ENCODE measurements around the gene STARD3. TPM values are rescaled to one million over a fixed set of nuclear protein-coding genes. Genes with fewer than 3 reads are reported as not detected.

The STARD3 gene
- total RNA-seq, 6 donors from 2014 or later: 27.5 to 315 (median 84.1) TPM

DNA sequence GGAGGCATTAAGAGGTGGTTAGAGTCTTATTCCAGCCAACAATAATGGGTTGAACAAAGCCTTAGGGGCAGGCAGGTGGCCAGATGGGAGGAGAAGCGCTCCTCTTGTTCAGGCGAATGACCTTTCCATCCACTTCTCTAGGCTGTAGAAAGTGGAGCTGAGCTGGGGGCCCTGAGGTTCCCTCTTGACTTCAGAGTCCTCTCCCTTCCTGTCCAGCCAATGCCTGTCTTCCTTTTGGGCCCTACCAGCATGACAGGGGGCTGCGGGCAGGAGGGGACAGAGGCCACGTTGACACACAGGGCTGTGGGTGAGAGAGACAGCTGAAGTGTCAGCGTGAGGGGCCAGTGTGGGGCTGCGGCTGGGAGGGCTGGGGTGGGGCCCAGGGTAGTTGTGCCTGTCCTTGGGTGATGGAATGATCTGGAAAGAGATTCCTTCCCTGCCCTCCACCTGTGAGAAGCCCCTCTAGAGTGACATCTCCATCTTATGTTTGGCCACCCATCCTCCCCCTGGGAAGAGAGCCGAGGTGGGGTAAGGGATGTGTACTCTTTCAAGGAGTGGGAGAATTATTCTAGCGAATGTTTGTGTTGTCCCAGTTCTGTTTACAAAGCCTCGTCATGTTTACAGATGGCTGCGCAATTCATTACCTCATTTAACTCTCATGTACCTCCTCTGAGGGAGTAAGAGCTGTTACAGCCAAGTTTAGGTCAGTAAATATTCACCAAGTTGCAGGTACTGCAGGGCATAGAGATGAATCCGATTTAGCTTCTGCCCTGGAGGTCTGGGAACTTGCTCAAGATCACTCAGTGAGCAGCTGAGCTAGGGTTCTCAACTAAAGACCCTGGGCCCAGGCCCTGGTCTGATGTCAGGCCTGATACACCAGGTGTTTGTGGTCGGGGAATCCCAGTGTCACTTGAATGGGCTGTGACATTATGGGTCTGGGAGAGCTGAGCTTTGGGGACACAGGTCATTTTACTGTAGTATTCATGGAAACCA is 66.3 kb downstream of the STARD3 start:
- TF ChIP-seq EP300 (IDR thresholded peaks at IDR 0.05) (no peak), POLR2AphosphoS5 (IDR thresholded peaks at IDR 0.05) (no peak)
- H3K27ac ChIP-seq: peak overlapping the region in 3 of 4 donors; percentile 5 to 83 (median 49)
- H3K36me3 ChIP-seq: peaks cover 4 to 14% (median 9%) of the 10 kb centered on the region in 4 donors
- H3K27me3 ChIP-seq: no peaks in the 10 kb centered on the region
- no peak overlapping the region for H3K4me3 ChIP-seq
- WGBS, 2 donors: 39 to 58% methylated on average over 7 to 12 of the region's 12 CpGs
- ATAC-seq (ENCODE audit: low FRiP score in 2 of 2) (no peak), DNase-seq (peak in 1 of 2 donors; percentile 52)
- no peaks in the 10 kb centered on the region for H3K9me3 ChIP-seq
- peaks cover 21 to 76% (median 57%) of the 10 kb centered on the region in 4 donors for H3K4me1 ChIP-seq

DNA sequence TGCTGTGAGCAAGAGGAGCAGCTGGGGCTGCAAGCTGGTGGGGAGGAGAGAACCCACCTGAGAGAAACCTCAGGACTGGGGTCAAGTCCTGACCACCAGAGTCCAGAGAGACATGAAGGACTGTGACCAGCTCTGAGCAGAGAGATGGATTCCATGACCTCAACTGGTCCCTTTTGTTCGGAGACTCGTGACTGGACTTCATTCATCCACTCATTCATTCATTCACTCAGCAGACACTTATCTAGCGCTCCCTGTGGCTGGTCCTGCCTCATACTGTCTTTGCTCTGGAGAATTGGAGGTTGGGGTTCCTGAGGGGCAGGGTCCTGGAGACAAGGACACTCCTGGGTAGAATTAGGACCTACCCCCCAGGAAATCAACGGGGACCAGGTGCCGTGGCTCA is 67.0 kb downstream of the STARD3 start:
- H3K9me3 ChIP-seq: no peaks in the 10 kb centered on the region
- peak overlapping the region in 3 of 4 donors; percentile 37 to 83 (median 83) for H3K27ac ChIP-seq
- H3K4me1 ChIP-seq: peaks cover 21 to 76% (median 57%) of the 10 kb centered on the region in 4 donors
- ATAC-seq (ENCODE audit: low FRiP score in 2 of 2) (no peak), DNase-seq (no peak)
- H3K27me3 ChIP-seq: no peaks in the 10 kb centered on the region
- 70 to 82% methylated on average over 2 to 5 of the region's 5 CpGs for WGBS, 2 donors
- peaks cover 10 to 21% (median 16%) of the 10 kb centered on the region in 4 donors for H3K36me3 ChIP-seq
- H3K4me3 ChIP-seq: no peak overlapping the region
- TF ChIP-seq, protein P1, sequence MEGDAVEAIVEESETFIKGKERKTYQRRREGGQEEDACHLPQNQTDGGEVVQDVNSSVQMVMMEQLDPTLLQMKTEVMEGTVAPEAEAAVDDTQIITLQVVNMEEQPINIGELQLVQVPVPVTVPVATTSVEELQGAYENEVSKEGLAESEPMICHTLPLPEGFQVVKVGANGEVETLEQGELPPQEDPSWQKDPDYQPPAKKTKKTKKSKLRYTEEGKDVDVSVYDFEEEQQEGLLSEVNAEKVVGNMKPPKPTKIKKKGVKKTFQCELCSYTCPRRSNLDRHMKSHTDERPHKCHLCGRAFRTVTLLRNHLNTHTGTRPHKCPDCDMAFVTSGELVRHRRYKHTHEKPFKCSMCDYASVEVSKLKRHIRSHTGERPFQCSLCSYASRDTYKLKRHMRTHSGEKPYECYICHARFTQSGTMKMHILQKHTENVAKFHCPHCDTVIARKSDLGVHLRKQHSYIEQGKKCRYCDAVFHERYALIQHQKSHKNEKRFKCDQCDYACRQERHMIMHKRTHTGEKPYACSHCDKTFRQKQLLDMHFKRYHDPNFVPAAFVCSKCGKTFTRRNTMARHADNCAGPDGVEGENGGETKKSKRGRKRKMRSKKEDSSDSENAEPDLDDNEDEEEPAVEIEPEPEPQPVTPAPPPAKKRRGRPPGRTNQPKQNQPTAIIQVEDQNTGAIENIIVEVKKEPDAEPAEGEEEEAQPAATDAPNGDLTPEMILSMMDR (IDR thresholded peaks at IDR 0.05): no peak
- TF ChIP-seq EP300 (IDR thresholded peaks at IDR 0.05) (no peak), POLR2AphosphoS5 (IDR thresholded peaks at IDR 0.05) (no peak), POLR2A (IDR thresholded peaks at IDR 0.05) (no peak)

DNA sequence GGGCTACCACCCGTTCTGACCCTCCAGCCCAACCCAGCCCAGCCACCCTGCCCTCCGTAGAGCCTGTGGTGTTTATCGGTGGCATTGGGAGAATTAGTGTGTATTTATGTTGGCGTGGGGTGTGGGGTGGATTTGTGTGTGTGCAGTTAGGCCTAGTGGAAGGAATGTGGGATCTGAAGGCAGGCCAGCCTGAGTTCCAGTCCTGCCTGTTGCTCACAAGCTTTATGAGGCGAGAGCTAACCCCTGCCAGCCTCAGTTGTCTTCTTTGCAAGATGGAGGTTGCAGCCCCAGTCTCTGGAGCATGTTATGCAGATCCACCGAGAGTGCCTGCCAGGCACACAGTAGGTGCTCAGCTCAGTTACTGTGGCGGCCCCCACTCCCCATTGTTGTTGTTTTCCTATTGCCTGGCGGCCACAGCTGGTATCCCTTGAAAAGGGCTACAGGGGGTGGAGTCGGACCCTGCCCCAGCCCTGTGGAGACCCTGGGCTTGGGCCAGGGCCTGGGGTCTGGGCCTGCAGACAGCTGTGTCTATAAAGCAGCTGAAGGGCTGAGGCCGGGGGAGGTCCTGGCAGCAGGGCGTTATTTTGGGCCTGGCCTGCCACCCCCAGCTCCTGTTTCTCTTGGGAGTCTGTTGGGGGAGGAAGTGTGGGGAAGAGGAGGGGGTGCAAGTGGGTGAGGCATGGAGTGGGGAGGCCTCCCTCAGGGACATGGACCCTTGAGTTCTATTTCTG is 68.0 kb downstream of the STARD3 start:
- ATAC-seq (ENCODE audit: low FRiP score in 2 of 2): no peak

DNA sequence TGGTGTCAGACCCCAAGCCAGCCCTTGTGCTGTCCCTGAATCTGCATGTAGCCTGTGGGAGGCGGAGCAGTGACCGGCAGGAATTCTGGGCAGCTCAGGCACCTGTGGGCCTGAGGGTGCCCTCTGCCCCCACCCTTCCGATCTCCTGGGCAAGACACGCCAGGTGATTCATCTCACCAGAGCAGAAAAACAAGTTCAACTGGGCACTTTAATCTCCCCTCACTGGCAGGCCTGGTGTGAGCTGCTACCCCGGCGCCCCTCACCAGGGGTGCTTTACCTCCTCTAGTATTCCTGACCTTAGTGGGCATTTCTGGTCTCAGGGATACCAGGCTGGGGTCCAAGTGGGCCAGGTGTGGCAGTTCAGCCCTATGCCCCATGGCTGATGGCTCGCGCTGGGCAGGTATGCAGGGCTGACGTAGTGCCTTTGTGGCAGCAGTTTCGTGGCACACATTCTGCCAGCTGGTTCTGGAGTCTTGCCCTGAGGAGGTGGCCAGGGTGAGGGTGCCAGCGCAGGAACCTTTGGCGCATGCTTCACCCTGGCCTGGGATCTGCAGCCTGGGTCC is 68.9 kb downstream of the STARD3 start:
- H3K4me1 ChIP-seq: peaks cover 21 to 67% (median 55%) of the 10 kb centered on the region in 4 donors
- ATAC-seq (ENCODE audit: low FRiP score in 2 of 2): peak; percentile 42 to 91
- 54 to 59% methylated on average over 4 to 12 of the region's 12 CpGs for WGBS, 2 donors

More for the DNA sequence above, 68.0 kb downstream of the STARD3 start:
- H3K4me1 ChIP-seq: peaks cover 21 to 76% (median 55%) of the 10 kb centered on the region in 4 donors
- peak overlapping the region; percentile 62 to 83 (median 80) for H3K27ac ChIP-seq
- no peaks in the 10 kb centered on the region for H3K9me3 ChIP-seq
- H3K36me3 ChIP-seq: peaks cover 10 to 32% (median 25%) of the 10 kb centered on the region in 4 donors
- DNase-seq: no peak
- TF ChIP-seq POLR2AphosphoS5 (IDR thresholded peaks at IDR 0.05) (no peak), POLR2A (IDR thresholded peaks at IDR 0.05) (no peak), EP300 (IDR thresholded peaks at IDR 0.05) (no peak)
- TF ChIP-seq, protein P1 (IDR thresholded peaks at IDR 0.05): peak in 3 of 6 experiments; percentile 6 to 55 (median 17)
- H3K4me3 ChIP-seq: no peak overlapping the region
- H3K27me3 ChIP-seq: no peaks in the 10 kb centered on the region
- 69 to 73% methylated on average over 8 to 11 of the region's 11 CpGs for WGBS, 2 donors

More for the DNA sequence above, 68.9 kb downstream of the STARD3 start:
- Histone ChIP-seq H3K27ac (peak overlapping the region; percentile 62 to 83 (median 80)), H3K36me3 (peaks cover 10 to 40% (median 32%) of the 10 kb centered on the region in 4 donors), H3K4me3 (no peak overlapping the region), H3K27me3 (no peaks in the 10 kb centered on the region), H3K9me3 (no peaks in the 10 kb centered on the region)
- TF ChIP-seq POLR2AphosphoS5 (IDR thresholded peaks at IDR 0.05): peak; percentile 30 to 37
- no peak for TF ChIP-seq POLR2A (IDR thresholded peaks at IDR 0.05)
- TF ChIP-seq EP300 (IDR thresholded peaks at IDR 0.05): peak in 1 of 4 donors; percentile 66
- TF ChIP-seq, protein P1 (IDR thresholded peaks at IDR 0.05): peak in 3 of 6 experiments; percentile 23 to 50 (median 25)
- peak; percentile 72 to 92 for DNase-seq

Data from upper lobe of left lung (tissue), 6 donors.